GM10266 (cell line): ENCODE data around the gene CPM.

Source experiments
- DNase-seq: peaks from one replicate; pipeline ENCODE4 v3.0.0; 2012; ENCODE audit errors: extremely low spot score
- CTCF ChIP-seq: IDR thresholded peaks from 2 replicates; pipeline ENCODE4 v1.5.1; 2012; ENCODE audit warnings: mild to moderate bottlenecking, low read depth; ENCODE audit not compliant: control insufficient read depth, insufficient read depth; ENCODE audit errors: missing control alignments

Gene CPM

GRCh38 chr12:68888243-68888642 lies 44.7 kb downstream of the CPM start:
- DNase-seq: no peak
- TF ChIP-seq CTCF: no peak

GRCh38 chr12:68887641-68888040 lies 45.3 kb downstream of the CPM start:
- no peak for TF ChIP-seq CTCF
- no peak for DNase-seq

GRCh38 chr12:68886636-68887572 lies 46.1 kb downstream of the CPM start:
- no peak for DNase-seq

GRCh38 chr12:68885381-68885780 lies 47.6 kb downstream of the CPM start:
- no peak for DNase-seq
- no peak for TF ChIP-seq CTCF

More at GRCh38 chr12:68886636-68887572, 46.1 kb downstream of the CPM start:
- no peak for TF ChIP-seq CTCF

- DNase-seq: no peak
- TF ChIP-seq CTCF: no peak
Measured at GRCh38 chr12:68884251-68884650, 48.7 kb downstream of the CPM start.

GRCh38 chr12:68883151-68883550 lies 49.8 kb downstream of the CPM start:
- TF ChIP-seq CTCF: no peak
- no peak for DNase-seq

- no peak for DNase-seq
- TF ChIP-seq CTCF: no peak
Measured at GRCh38 chr12:68882251-68882964, 50.6 kb downstream of the CPM start.
